Ramos (cell line): ENCODE measurements around the gene MTMR8.
"Not testable (repeated sequence)": the region's sequence is repeated elsewhere in the genome, so short reads cannot be mapped to it uniquely, and the experiment has no call there.

Experiments
- in situ Hi-C: fragments of 300-500 bp; cut with MboI; formaldehyde crosslinking; loops from one replicate; pipeline ENCODE4 v1.14.3; 2022; ENCODE audit warnings: low sequenced_read_pairs; ENCODE audit not compliant: unreplicated experiment

The MTMR8 gene

GRCh38 chrX:64394874-64395567, at the start of gene MTMR8:
Gene MTMR8 (minus strand): TSS chrX:64395452. CDS start chrX:64395363, 89 bp downstream.
- in situ Hi-C loops = no loop called here

DNA sequence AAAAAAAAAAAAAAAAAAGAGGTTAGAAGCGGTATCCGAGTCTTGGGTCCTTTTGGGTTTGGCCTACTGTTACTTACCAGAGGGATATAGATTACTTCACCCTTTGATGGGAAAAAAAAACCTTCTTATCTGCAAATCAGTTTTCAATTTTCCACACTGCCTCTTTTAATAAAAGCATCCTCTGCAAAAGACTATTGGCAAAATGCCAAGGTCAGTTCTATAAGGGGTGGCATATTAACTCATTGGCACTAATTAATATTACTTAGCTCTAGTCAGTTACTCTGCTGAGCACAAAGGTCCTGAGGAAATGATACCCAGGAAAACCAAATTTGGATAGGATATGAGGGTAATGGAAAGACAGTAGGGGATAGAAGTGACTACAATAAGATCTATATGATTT, 44.3 kb upstream of the MTMR8 start:
- in situ Hi-C loops = no loop called here

- in situ Hi-C loops = no loop called here
Observed at GRCh38 chrX:64437665-64438064, 42.4 kb upstream of the MTMR8 start.

DNA sequence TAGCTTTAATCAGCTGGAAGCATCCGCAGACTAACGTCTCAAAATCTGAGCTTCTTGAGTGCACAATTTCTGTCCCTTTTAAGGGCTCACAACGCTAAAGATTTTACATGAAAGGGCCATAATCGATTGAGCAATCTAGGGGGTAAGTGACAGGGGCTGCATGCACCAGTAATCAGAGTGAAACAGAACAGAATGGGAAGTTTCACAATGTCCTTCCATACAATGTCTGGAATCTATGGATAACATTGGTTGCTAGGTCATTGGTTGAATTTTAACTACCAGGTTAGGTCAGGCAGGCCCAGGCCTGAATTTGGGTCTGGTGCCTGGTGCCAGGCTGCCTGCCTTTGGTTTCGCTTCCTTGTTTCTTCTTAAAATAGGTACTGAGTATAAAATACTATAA, 42.0 kb upstream of the MTMR8 start:
- in situ Hi-C loops = no loop called here

- in situ Hi-C loops = no loop called here
Observed at GRCh38 chrX:64428371-64428770, 33.1 kb upstream of the MTMR8 start.

DNA sequence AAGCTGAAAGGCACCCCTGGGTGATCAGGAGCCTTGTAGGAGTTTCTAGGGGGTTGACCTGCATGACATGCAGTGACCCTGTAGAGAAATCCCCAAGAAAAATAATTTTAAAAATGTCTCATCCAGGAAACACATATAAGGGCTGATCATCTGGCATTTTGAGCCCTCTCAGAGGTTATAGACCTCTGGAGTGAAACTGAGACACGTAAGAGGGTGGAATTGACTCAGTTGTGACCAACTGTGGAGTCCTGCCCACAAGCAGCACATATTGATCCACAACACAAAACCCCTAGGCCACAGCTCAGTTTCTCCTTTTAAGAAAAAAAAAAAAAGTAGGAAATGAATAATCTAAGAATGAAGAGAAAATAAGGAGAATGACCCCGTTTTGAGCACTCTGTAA, 32.5 kb upstream of the MTMR8 start:
- in situ Hi-C loops = no loop called here

- in situ Hi-C loops = no loop called here
Observed at GRCh38 chrX:64427281-64427680, 32.0 kb upstream of the MTMR8 start.

- in situ Hi-C loops = not testable (repeated sequence)
Observed at GRCh38 chrX:64409730-64410129, 14.5 kb upstream of the MTMR8 start.

DNA sequence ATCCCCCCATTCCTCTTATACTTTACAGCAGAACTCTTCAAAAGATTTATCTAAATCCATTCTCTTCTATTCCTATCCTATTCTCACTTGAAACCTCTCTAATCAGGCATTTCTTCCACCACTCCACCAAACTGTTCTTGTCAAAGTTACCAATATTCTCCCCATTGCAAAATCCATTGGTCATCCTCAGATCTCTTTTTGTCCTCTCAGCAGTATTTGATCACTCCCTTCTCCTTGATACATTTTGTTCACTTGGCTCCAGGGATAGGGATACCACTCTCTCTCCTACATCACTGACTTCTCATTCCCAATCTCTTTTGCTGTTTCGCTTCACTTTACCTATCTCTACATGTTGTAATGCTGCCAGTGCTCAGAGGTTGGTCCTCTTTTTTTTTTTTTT, 2.8 kb upstream of the MTMR8 start:
- in situ Hi-C loops = no loop called here

DNA sequence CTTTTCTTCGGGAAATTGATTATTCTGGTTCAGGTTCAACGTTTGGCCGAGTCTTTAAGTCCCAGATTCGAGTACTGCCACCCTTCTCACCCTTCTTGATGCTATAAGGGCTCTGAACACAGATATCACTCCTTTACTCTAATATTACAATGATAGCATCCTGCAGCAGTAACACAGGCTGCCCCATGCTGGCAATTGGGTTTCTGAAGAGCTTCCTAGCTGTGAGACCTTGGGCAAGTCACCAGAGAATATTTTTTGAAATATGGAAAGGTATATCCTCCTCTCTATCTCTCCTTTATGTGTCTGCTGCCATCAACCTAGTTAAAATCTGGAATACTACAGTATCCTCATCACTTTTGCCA, 297 bp upstream of the MTMR8 start:
- in situ Hi-C loops = no loop called here

DNA sequence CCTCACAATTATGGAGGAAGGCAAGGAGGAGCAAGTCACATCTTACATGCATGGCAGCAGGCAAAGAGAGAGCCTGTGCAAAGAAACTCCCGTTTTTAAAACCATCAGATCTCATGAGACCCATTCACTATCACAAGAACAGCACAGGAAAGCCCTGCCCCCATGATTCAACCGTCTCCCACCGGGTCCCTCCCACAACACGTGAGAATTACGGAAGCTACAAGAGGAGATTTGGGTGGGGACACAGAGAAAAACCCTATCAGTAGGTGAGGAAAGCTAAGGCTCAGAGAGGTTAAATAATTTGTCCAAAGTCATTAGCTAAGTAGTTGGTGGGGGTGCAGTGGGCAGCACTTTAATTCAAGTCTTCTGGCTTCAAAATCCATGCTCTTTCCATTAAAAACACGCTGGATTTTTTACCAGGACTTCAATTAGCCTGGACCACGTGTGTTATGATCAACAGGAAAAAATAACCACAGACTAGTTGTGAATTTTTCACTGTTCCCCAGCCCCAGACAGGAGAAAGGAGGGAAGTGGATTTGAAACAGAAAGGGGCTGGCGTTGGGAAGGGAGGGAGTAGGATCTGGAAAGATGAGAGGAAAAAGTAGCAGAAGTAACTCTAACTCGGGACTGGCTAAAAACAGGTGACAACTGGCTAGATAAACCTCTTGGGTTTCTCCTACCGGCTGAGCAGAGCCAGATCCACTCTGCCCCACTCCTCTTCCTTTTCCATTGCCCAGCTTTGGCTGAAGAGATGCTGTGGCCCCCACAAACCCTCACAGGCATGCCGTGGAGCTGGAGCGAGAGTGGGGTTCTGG, 986 bp downstream of the MTMR8 start:
- in situ Hi-C loops = no loop called here

DNA sequence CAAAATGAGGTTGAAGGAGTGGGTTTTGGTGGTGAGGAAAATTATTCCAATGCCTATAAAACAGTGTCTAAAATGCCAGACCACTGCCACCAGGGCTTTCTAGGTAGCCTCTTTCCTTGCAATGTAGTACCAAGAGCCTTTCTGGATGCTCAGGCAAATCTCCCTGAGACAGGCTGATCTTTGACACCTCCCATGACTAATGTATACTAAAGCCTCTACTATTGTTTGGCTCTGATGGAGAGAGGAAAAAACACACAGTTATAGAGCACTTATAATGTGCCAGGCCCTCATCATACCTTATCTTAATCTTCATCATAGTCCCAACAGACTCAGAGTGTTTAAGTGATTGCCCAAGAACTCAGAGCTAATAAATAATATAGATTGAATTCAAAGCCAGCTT, 5.8 kb downstream of the MTMR8 start:
- in situ Hi-C loops = no loop called here

- in situ Hi-C loops = not testable (repeated sequence)
Observed at GRCh38 chrX:64380789-64381188, 14.5 kb downstream of the MTMR8 start.

GRCh38 chrX:64379924-64380323, 15.3 kb downstream of the MTMR8 start:
- in situ Hi-C loops = no loop called here

DNA sequence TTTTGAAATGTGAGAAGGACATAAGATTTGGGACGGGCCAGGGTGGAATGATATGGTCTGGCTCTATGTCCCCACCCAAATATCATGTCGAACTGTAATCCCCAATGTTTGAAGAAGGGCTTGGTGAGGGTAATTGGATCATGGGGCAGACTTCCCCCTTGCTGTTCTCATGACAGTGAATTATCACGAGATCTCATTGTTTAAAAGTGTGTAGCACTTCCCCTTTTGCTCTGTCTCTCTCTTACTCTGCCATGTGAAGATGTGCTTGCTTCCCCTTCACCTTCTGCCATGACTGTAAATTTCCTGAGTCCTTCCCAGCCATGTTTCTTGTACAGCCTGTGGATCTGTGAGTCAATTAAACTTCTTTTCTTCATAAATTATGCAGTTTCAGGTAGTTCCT, 17.5 kb downstream of the MTMR8 start:
- in situ Hi-C loops = no loop called here

DNA sequence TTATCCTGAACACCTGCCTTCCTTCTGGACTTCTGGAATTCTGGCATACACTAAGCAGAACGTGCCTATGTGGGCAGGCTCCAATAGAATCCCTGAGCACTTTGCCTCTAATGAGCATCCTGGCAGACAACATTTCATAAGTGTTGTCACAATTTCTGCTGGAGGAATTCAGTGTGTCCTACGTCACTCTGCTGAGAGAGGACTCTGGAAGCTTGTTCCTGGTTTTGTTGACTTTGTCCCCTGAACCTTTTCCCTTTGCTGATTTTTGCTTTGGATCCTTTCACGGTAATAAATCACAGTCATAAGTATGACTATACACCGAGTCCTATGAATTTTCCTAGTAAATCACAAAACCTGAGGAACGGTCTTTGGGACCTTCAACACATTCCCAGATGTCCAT, 43.2 kb downstream of the MTMR8 start:
- in situ Hi-C loops = no loop called here

DNA sequence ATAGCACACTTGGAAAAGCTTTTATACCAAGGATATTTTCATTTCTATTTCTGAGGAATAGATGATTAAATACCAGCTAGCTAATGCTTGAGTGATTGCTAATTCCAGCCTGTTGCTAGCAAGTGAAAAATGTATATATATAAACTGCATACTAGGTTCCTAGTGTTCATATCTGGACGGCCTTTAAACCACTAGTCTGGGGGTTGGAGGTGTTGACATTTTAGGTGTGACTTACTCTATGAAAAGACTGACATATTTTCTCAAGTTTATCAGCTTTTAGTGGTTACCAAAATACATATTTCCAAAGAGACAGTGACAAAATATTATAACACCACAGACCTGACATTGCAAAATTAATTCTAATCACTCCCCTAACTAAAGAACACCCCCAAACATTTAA, 44.7 kb downstream of the MTMR8 start:
- in situ Hi-C loops = no loop called here

GRCh38 chrX:64350047-64350446, 45.2 kb downstream of the MTMR8 start:
- in situ Hi-C loops = no loop called here

- in situ Hi-C loops = no loop called here
Observed at GRCh38 chrX:64342811-64343210, 52.4 kb downstream of the MTMR8 start.

DNA sequence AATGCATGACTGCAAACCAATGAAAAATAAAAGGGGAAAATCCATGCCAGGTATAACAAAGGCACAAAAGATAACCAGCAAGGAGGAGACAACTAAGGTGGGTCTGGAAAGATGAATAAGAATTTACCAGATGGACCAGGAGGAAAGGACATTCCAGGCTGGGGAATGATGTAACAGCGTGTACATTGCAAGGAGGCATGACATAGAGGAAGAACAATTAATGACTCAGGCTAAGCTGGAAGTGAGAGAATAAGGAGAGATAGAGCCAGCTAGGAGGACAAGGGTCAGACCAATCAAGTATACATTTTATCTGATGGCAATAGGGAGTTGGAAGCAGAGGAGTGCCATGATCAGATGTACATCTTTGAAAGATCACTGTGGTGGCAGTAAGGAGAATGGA, 57.0 kb downstream of the MTMR8 start:
- in situ Hi-C loops = no loop called here

GRCh38 chrX:64334467-64334866, 60.8 kb downstream of the MTMR8 start:
- in situ Hi-C loops = no loop called here

GRCh38 chrX:64330284-64330683, 65.0 kb downstream of the MTMR8 start:
- in situ Hi-C loops = no loop called here
